H9 (cell line): ENCODE data around the gene BACH2. TPM values are rescaled to one million over a fixed set of nuclear protein-coding genes. Genes with fewer than 3 reads are reported as not detected.

Experiments
- DNase-seq: peaks from one replicate; pipeline ENCODE4 v3.0.0-alpha.2; 2017
- H2AFZ ChIP-seq: one replicate; pipeline ENCODE4 v1.6.1; 2013; ENCODE audit warnings: mild to moderate bottlenecking, low read length, control low read depth, moderate library complexity
- H2AK5ac ChIP-seq: 2 replicates; pipeline ENCODE4 v1.6.1; 2013; ENCODE audit warnings: low read length, control low read depth, mixed read lengths; ENCODE audit not compliant: insufficient read length
- H2BK120ac ChIP-seq: one replicate; pipeline ENCODE4 v1.6.1; 2013; ENCODE audit warnings: low read depth, mild to moderate bottlenecking, low read length, control low read depth, inconsistent platforms; ENCODE audit not compliant: poor library complexity, severe bottlenecking
- H2BK12ac ChIP-seq: 2 replicates; pipeline ENCODE4 v1.6.1; 2013; ENCODE audit warnings: low read length, control low read depth, mixed read lengths, low read depth; ENCODE audit not compliant: insufficient read length
- H2BK15ac ChIP-seq: 2 replicates; pipeline ENCODE4 v1.6.1; 2013; ENCODE audit warnings: low read depth, low read length, control low read depth
- H2BK20ac ChIP-seq: one replicate; pipeline ENCODE4 v1.6.1; 2013; ENCODE audit warnings: low read depth, mild to moderate bottlenecking, low read length, control low read depth, inconsistent platforms; ENCODE audit not compliant: poor library complexity, severe bottlenecking
- H2BK5ac ChIP-seq: 2 replicates; pipeline ENCODE4 v1.6.1; 2013; ENCODE audit warnings: low read length, control low read depth, mixed read lengths; ENCODE audit not compliant: insufficient read length
- H3K14ac ChIP-seq: 2 replicates; pipeline ENCODE4 v1.6.1; 2013; ENCODE audit warnings: low read length, control low read depth; ENCODE audit not compliant: insufficient read depth
- H3K18ac ChIP-seq: 2 replicates; pipeline ENCODE4 v1.6.1; 2013; ENCODE audit warnings: low read depth, mild to moderate bottlenecking, mixed read lengths, low read length, control low read depth; ENCODE audit not compliant: insufficient read length
- H3K23ac ChIP-seq: 2 replicates; pipeline ENCODE4 v1.6.1; 2013; ENCODE audit warnings: low read length, control low read depth, mixed read lengths, low read depth; ENCODE audit not compliant: insufficient read length
- H3K23me2 ChIP-seq: 2 replicates; pipeline ENCODE4 v1.6.1; 2013; ENCODE audit warnings: low read depth, mild to moderate bottlenecking, mixed read lengths, low read length, control low read depth; ENCODE audit not compliant: insufficient read length, poor library complexity, severe bottlenecking
- H3K27ac ChIP-seq: 2 replicates; pipeline ENCODE4 v1.5.1; 2013; ENCODE audit warnings: low read length, control low read depth, mixed read lengths, low read depth; ENCODE audit not compliant: insufficient read length
- H3K27me3 ChIP-seq: 2 replicates; pipeline ENCODE4 v1.6.1; 2013; ENCODE audit warnings: low read length, control low read depth, inconsistent platforms; ENCODE audit not compliant: insufficient read depth
- H3K4ac ChIP-seq: 2 replicates; pipeline ENCODE4 v1.6.1; 2013; ENCODE audit warnings: low read depth, mild to moderate bottlenecking, control low read depth, inconsistent platforms, low read length, moderate library complexity
- H3K4me1 ChIP-seq: 2 replicates; pipeline ENCODE4 v1.6.1; 2013; ENCODE audit warnings: low read length, control low read depth, inconsistent platforms; ENCODE audit not compliant: insufficient read depth
- H3K4me2 ChIP-seq: 2 replicates; pipeline ENCODE4 v1.6.1; 2013; ENCODE audit warnings: low read length, control low read depth, mixed read lengths; ENCODE audit not compliant: insufficient read length, insufficient read depth
- H3K56ac ChIP-seq: 2 replicates; pipeline ENCODE4 v1.6.1; 2013; ENCODE audit warnings: low read depth, mild to moderate bottlenecking, mixed read lengths, low read length, control low read depth; ENCODE audit not compliant: insufficient read length
- H3K79me1 ChIP-seq: 2 replicates; pipeline ENCODE4 v1.6.1; 2013; ENCODE audit warnings: low read depth, mild to moderate bottlenecking, moderate library complexity, low read length, control low read depth, inconsistent platforms; ENCODE audit not compliant: insufficient read depth, poor library complexity, severe bottlenecking
- H3K79me2 ChIP-seq: 2 replicates; pipeline ENCODE4 v1.6.1; 2013; ENCODE audit warnings: low read length, control low read depth, inconsistent platforms; ENCODE audit not compliant: insufficient read depth
- H3K9ac ChIP-seq: 2 replicates; pipeline ENCODE4 v1.6.1; 2013; ENCODE audit warnings: low read length, control low read depth, mixed read lengths; ENCODE audit not compliant: insufficient read length; ENCODE audit errors: extremely low read depth
- H3K9me3 ChIP-seq: one replicate; pipeline ENCODE4 v1.6.1; 2013; ENCODE audit warnings: low read depth, low read length, inconsistent platforms; ENCODE audit not compliant: control insufficient read depth
- H3T11ph ChIP-seq: one replicate; pipeline ENCODE4 v1.6.1; 2013; ENCODE audit warnings: mild to moderate bottlenecking, low read length, control low read depth, inconsistent platforms
- H4K20me1 ChIP-seq: one replicate; pipeline ENCODE4 v1.6.1; 2013; ENCODE audit not compliant: control insufficient read depth, insufficient read length, insufficient read depth
- H4K5ac ChIP-seq: 2 replicates; pipeline ENCODE4 v1.6.1; 2013; ENCODE audit warnings: low read depth, mild to moderate bottlenecking, mixed read lengths, low read length, control low read depth; ENCODE audit not compliant: insufficient read length
- H4K8ac ChIP-seq: replicated peaks from 2 replicates; pipeline ENCODE4 v1.6.1; 2013; ENCODE audit warnings: low read length, control low read depth, mixed read lengths, low read depth; ENCODE audit not compliant: insufficient read length
- H4K91ac ChIP-seq: 2 replicates; pipeline ENCODE4 v1.6.1; 2013; ENCODE audit warnings: low read depth, mild to moderate bottlenecking, moderate library complexity, mixed read lengths, low read length, control low read depth; ENCODE audit not compliant: insufficient read length
- H3K27ac Mint-ChIP-seq, 3 experiments: 2 replicates in 2 of 3; 3 replicates in 1 of 3; pipeline ENCODE4 v1.8.0; 2020 to 2021; ENCODE audit warnings: mixed read lengths in 3 of 3, mild to moderate bottlenecking in 1 of 3, moderate library complexity in 1 of 3
- H3K27me3 Mint-ChIP-seq: 2 replicates; pipeline ENCODE4 v1.8.0; 2021; ENCODE audit warnings: low read depth, mild to moderate bottlenecking, moderate library complexity, mixed read lengths
- H3K36me3 Mint-ChIP-seq, 3 experiments: 2 replicates in 2 of 3; 3 replicates in 1 of 3; pipeline ENCODE4 v1.8.0; 2020 to 2021; ENCODE audit warnings: low read depth in 3 of 3, mixed read lengths in 3 of 3; ENCODE audit not compliant: insufficient read depth in 1 of 3
- H3K4me1 Mint-ChIP-seq, 2 experiments: 2 replicates each; pipeline ENCODE4 v1.8.0; 2020; ENCODE audit warnings: mixed read lengths in 2 of 2
- H3K4me3 Mint-ChIP-seq, 2 experiments: 2 replicates in 1 of 2; 3 replicates in 1 of 2; pipeline ENCODE4 v1.8.0; 2020 to 2021; ENCODE audit warnings: mild to moderate bottlenecking in 2 of 2, mixed read lengths in 2 of 2, moderate library complexity in 1 of 2
- H3K9me3 Mint-ChIP-seq, 2 experiments: 2 replicates in 1 of 2; 3 replicates in 1 of 2; pipeline ENCODE4 v1.8.0; 2020; ENCODE audit warnings: mild to moderate bottlenecking in 2 of 2, mixed read lengths in 2 of 2, moderate library complexity in 1 of 2
- WGBS: extraction: QIAGEN DNeasy Blood & Tissue Kit; methylation state at CpG from one replicate; pipeline ENCODE4 v1.1.7; 2013; ENCODE audit warnings: missing lambda C conversion rate, low lambda C conversion rate, mixed read lengths; ENCODE audit not compliant: insufficient read length; ENCODE audit errors: extremely low coverage; 5-methylcytosine and 5-hydroxymethylcytosine counted together
- total RNA-seq: library from RNA; stranded (reverse); gene quantifications from 2 replicates; pipeline ENCODE4 v1.2.1, GENCODE V29; 2021
- TF ChIP-seq, protein P1 (sequence below): fragments of 200-600 bp; sonication (generic); conservative IDR thresholded peaks from 3 replicates; pipeline ENCODE4 v1.8.0; 2021; ENCODE audit warnings: antibody characterized with exemption, mild to moderate bottlenecking

Gene BACH2
- total RNA-seq, 1 experiment from 2014 or later, result 2.0 TPM

DNA sequence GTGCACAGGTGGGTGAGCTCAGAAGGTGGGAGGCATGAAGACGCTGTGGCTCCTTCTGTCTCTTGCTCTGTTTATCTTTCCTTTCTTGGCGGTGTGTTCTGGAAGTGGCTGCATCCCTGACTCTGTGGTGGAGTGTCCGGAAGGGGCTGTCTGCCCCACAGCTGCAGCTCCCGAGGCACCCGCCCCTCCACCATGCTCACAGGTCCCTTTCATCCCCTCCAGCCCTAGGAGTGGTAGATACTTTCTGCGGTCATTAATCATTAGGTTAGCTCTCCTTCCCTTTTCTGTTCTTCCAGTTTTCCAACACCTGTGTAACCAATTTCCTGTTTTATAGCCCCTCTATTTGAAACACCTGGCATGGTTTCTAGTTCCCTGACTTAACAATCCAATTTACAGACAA is 336.8 kb downstream of the BACH2 start:
- no peaks in the 10 kb centered on the region for H3K27me3 ChIP-seq
- no peaks in the 10 kb centered on the region for H3K4me1 Mint-ChIP-seq
- H4K91ac ChIP-seq, result no peak overlapping the region
- H3K4me3 Mint-ChIP-seq, result no peak overlapping the region
- H3K79me1 ChIP-seq, result no peaks in the 10 kb centered on the region
- no peak overlapping the region for H2BK12ac ChIP-seq
- no peak overlapping the region for H3K27ac ChIP-seq
- no peak overlapping the region for H2AFZ ChIP-seq
- H4K5ac ChIP-seq, result no peak overlapping the region
- H3K18ac ChIP-seq, result no peak overlapping the region
- no peak overlapping the region for H3K27ac Mint-ChIP-seq
- no peak overlapping the region for H2BK15ac ChIP-seq
- H3K14ac ChIP-seq, result no peak overlapping the region
- H2BK5ac ChIP-seq, result no peak overlapping the region
- no peak overlapping the region for H3K9ac ChIP-seq
- H3K23ac ChIP-seq, result no peak overlapping the region
- no peaks in the 10 kb centered on the region for H3K9me3 ChIP-seq
- H3K27me3 Mint-ChIP-seq, result no peaks in the 10 kb centered on the region; the same call in 1 of the 2 replicates
- H3K23me2 ChIP-seq, result no peaks in the 10 kb centered on the region
- H3K9me3 Mint-ChIP-seq, result no peaks in the 10 kb centered on the region
- no peaks in the 10 kb centered on the region for H3K36me3 Mint-ChIP-seq
- H3K4me1 ChIP-seq, result no peaks in the 10 kb centered on the region
- H3T11ph ChIP-seq, result no peak overlapping the region
- no peak overlapping the region for H4K8ac ChIP-seq
- H3K4ac ChIP-seq, result no peak overlapping the region
- WGBS, result no CpG with 5 or more reads among the region's 6 CpGs
- no peak for DNase-seq
- H3K56ac ChIP-seq, result no peak overlapping the region
- no peaks in the 10 kb centered on the region for H3K79me2 ChIP-seq
- no peak overlapping the region for H2BK120ac ChIP-seq
- no peak overlapping the region for H3K4me2 ChIP-seq
- H4K20me1 ChIP-seq, result no peaks in the 10 kb centered on the region
- H2AK5ac ChIP-seq, result no peak overlapping the region
- no peak overlapping the region for H2BK20ac ChIP-seq
- TF ChIP-seq, protein P1, sequence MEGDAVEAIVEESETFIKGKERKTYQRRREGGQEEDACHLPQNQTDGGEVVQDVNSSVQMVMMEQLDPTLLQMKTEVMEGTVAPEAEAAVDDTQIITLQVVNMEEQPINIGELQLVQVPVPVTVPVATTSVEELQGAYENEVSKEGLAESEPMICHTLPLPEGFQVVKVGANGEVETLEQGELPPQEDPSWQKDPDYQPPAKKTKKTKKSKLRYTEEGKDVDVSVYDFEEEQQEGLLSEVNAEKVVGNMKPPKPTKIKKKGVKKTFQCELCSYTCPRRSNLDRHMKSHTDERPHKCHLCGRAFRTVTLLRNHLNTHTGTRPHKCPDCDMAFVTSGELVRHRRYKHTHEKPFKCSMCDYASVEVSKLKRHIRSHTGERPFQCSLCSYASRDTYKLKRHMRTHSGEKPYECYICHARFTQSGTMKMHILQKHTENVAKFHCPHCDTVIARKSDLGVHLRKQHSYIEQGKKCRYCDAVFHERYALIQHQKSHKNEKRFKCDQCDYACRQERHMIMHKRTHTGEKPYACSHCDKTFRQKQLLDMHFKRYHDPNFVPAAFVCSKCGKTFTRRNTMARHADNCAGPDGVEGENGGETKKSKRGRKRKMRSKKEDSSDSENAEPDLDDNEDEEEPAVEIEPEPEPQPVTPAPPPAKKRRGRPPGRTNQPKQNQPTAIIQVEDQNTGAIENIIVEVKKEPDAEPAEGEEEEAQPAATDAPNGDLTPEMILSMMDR, result no peak
